Measurements from ENCODE around the gene FIZ1.

Gene FIZ1

GRCh38 chr19:55646889-55647731, 47.8 kb upstream of the FIZ1 start:
- Histone ChIP-seq H2BK120ac (ENCODE audit: low read depth, low read length) (no peak overlapping the region), H2BK15ac (ENCODE audit: low read depth, poor library complexity, severe bottlenecking) (peak overlapping the region; percentile 33), H2AK5ac (ENCODE audit: low read length, severe bottlenecking) (peak overlapping the region; percentile 60), H3K18ac (ENCODE audit: low read depth in 1 of 2, low read length in 2 of 2) (peak overlapping the region; percentile 54 to 63), H3K4me3 (ENCODE audit: insufficient read depth in 1 of 2, low read depth in 1 of 2, low read length in 2 of 2) (peak overlapping the region; percentile 83 to 88), H2BK12ac (ENCODE audit: low read length in 2 of 2) (peak overlapping the region in 1 of 2 experiments; percentile 29), H3K4me2 (ENCODE audit: low read length, poor library complexity, severe bottlenecking) (peak overlapping the region; percentile 76), H3K23ac (ENCODE audit: low read length in 2 of 2) (peak overlapping the region in 1 of 2 experiments; percentile 23), H3K14ac (ENCODE audit: low read length in 2 of 2) (peak overlapping the region in 1 of 2 experiments; percentile 61), H2AFZ (ENCODE audit: low read depth, low read length) (no peak overlapping the region), H4K91ac (ENCODE audit: low read length) (peak overlapping the region; percentile 55), H3K79me1 (replicated peaks; ENCODE audit: low read length, poor library complexity, severe bottlenecking) (peaks cover 41% of the 10 kb centered on the region), H3K9ac (ENCODE audit: low read length) (peak overlapping the region; percentile 87), H3K4ac (ENCODE audit: low read depth in 1 of 2, low read length in 2 of 2) (peak overlapping the region in 1 of 2 experiments; percentile 81), H3K9me3 (ENCODE audit: control insufficient read depth, low read length) (no peaks in the 10 kb centered on the region), H3K4me1 (ENCODE audit: control insufficient read depth, insufficient read depth, low read depth, low read length) (peaks cover 41% of the 10 kb centered on the region), H3K27me3 (ENCODE audit: control insufficient read depth in 1 of 2, insufficient read depth in 1 of 2, low read length in 2 of 2) (no peaks in the 10 kb centered on the region), H3K27ac (ENCODE audit: low read length, poor library complexity, severe bottlenecking) (peak overlapping the region; percentile 59), H4K8ac (ENCODE audit: low read length) (peak overlapping the region; percentile 90), H3K36me3 (ENCODE audit: control insufficient read depth in 1 of 2, insufficient read depth in 2 of 2, low read depth in 1 of 2, low read length in 2 of 2) (peaks cover 21 to 47% of the 10 kb centered on the region in 2 experiments), H2BK5ac (ENCODE audit: low read depth, low read length, poor library complexity, severe bottlenecking) (no peak overlapping the region)
- WGBS: 48% methylated on average over 8 of the region's 14 CpGs
- no peak for DNase-seq

- 93% methylated on average over 4 of the region's 5 CpGs for WGBS
- H3K4me2 ChIP-seq (ENCODE audit: low read length, poor library complexity, severe bottlenecking): no peak overlapping the region
- H3K14ac ChIP-seq (ENCODE audit: low read length in 2 of 2): no peak overlapping the region
- no peak overlapping the region for H3K4me3 ChIP-seq (ENCODE audit: insufficient read depth in 1 of 2, low read depth in 1 of 2, low read length in 2 of 2)
- no peak overlapping the region for H2BK15ac ChIP-seq (ENCODE audit: low read depth, poor library complexity, severe bottlenecking)
- H3K27me3 ChIP-seq (ENCODE audit: control insufficient read depth in 1 of 2, insufficient read depth in 1 of 2, low read length in 2 of 2): no peaks in the 10 kb centered on the region
- H3K4me1 ChIP-seq (ENCODE audit: control insufficient read depth, insufficient read depth, low read depth, low read length): peaks cover 42% of the 10 kb centered on the region
- no peak overlapping the region for H2BK120ac ChIP-seq (ENCODE audit: low read depth, low read length)
- no peak overlapping the region for H2AK5ac ChIP-seq (ENCODE audit: low read length, severe bottlenecking)
- no peak overlapping the region for H2BK5ac ChIP-seq (ENCODE audit: low read depth, low read length, poor library complexity, severe bottlenecking)
- no peak overlapping the region for H4K91ac ChIP-seq (ENCODE audit: low read length)
- no peak overlapping the region for H4K8ac ChIP-seq (ENCODE audit: low read length)
- H2AFZ ChIP-seq (ENCODE audit: low read depth, low read length): no peak overlapping the region
- peaks cover 30% of the 10 kb centered on the region for H3K79me1 ChIP-seq (replicated peaks; ENCODE audit: low read length, poor library complexity, severe bottlenecking)
- no peak for DNase-seq
- peak overlapping the region; percentile 94 for H3K9ac ChIP-seq (ENCODE audit: low read length)
- H3K36me3 ChIP-seq (ENCODE audit: control insufficient read depth in 1 of 2, insufficient read depth in 2 of 2, low read depth in 1 of 2, low read length in 2 of 2): peaks cover 17 to 31% of the 10 kb centered on the region in 2 experiments
- H2BK12ac ChIP-seq (ENCODE audit: low read length in 2 of 2): no peak overlapping the region
- no peak overlapping the region for H3K18ac ChIP-seq (ENCODE audit: low read depth in 1 of 2, low read length in 2 of 2)
- H3K27ac ChIP-seq (ENCODE audit: low read length, poor library complexity, severe bottlenecking): no peak overlapping the region
- H3K4ac ChIP-seq (ENCODE audit: low read depth in 1 of 2, low read length in 2 of 2): no peak overlapping the region
- H3K23ac ChIP-seq (ENCODE audit: low read length in 2 of 2): no peak overlapping the region
- H3K9me3 ChIP-seq (ENCODE audit: control insufficient read depth, low read length): no peaks in the 10 kb centered on the region
Measured at GRCh38 chr19:55645512-55645881, 46.2 kb upstream of the FIZ1 start.

- H3K18ac ChIP-seq (ENCODE audit: low read depth in 1 of 2, low read length in 2 of 2): no peak overlapping the region
- WGBS: 93% methylated on average over 28 of the region's 28 CpGs
- H2BK15ac ChIP-seq (ENCODE audit: low read depth, poor library complexity, severe bottlenecking): no peak overlapping the region
- no peak overlapping the region for H3K27ac ChIP-seq (ENCODE audit: low read length, poor library complexity, severe bottlenecking)
- H3K14ac ChIP-seq (ENCODE audit: low read length in 2 of 2): no peak overlapping the region
- no peak overlapping the region for H3K4ac ChIP-seq (ENCODE audit: low read depth in 1 of 2, low read length in 2 of 2)
- H3K79me1 ChIP-seq (replicated peaks; ENCODE audit: low read length, poor library complexity, severe bottlenecking): peaks cover 27% of the 10 kb centered on the region
- H3K9ac ChIP-seq (ENCODE audit: low read length): peak overlapping the region; percentile 94
- H4K91ac ChIP-seq (ENCODE audit: low read length): no peak overlapping the region
- H2BK5ac ChIP-seq (ENCODE audit: low read depth, low read length, poor library complexity, severe bottlenecking): no peak overlapping the region
- no peak overlapping the region for H3K23ac ChIP-seq (ENCODE audit: low read length in 2 of 2)
- H2AK5ac ChIP-seq (ENCODE audit: low read length, severe bottlenecking): no peak overlapping the region
- H4K8ac ChIP-seq (ENCODE audit: low read length): no peak overlapping the region
- H3K4me2 ChIP-seq (ENCODE audit: low read length, poor library complexity, severe bottlenecking): peak overlapping the region; percentile 89
- DNase-seq: no peak
- H3K36me3 ChIP-seq (ENCODE audit: control insufficient read depth in 1 of 2, insufficient read depth in 2 of 2, low read depth in 1 of 2, low read length in 2 of 2): peaks cover 17 to 30% of the 10 kb centered on the region in 2 experiments
- no peaks in the 10 kb centered on the region for H3K9me3 ChIP-seq (ENCODE audit: control insufficient read depth, low read length)
- H3K4me3 ChIP-seq (ENCODE audit: insufficient read depth in 1 of 2, low read depth in 1 of 2, low read length in 2 of 2): peak overlapping the region; percentile 28 to 94
- no peak overlapping the region for H2BK12ac ChIP-seq (ENCODE audit: low read length in 2 of 2)
- H3K4me1 ChIP-seq (ENCODE audit: control insufficient read depth, insufficient read depth, low read depth, low read length): peaks cover 45% of the 10 kb centered on the region
- H2AFZ ChIP-seq (ENCODE audit: low read depth, low read length): no peak overlapping the region
- H3K27me3 ChIP-seq (ENCODE audit: control insufficient read depth in 1 of 2, insufficient read depth in 1 of 2, low read length in 2 of 2): no peaks in the 10 kb centered on the region
- H2BK120ac ChIP-seq (ENCODE audit: low read depth, low read length): no peak overlapping the region
Measured at GRCh38 chr19:55644842-55645511, 45.7 kb upstream of the FIZ1 start.

- peak overlapping the region; percentile 6 for H2BK15ac ChIP-seq (ENCODE audit: low read depth, poor library complexity, severe bottlenecking)
- H2AFZ ChIP-seq (ENCODE audit: low read depth, low read length): no peak overlapping the region
- 54% methylated on average over 10 of the region's 12 CpGs for WGBS
- peaks cover 42% of the 10 kb centered on the region for H3K4me1 ChIP-seq (ENCODE audit: control insufficient read depth, insufficient read depth, low read depth, low read length)
- peak overlapping the region; percentile 89 for H3K4me2 ChIP-seq (ENCODE audit: low read length, poor library complexity, severe bottlenecking)
- H3K9ac ChIP-seq (ENCODE audit: low read length): peak overlapping the region; percentile 94
- no peaks in the 10 kb centered on the region for H3K9me3 ChIP-seq (ENCODE audit: control insufficient read depth, low read length)
- H3K14ac ChIP-seq (ENCODE audit: low read length in 2 of 2): peak overlapping the region in 1 of 2 experiments; percentile 26
- peak overlapping the region; percentile 33 for H3K27ac ChIP-seq (ENCODE audit: low read length, poor library complexity, severe bottlenecking)
- H4K8ac ChIP-seq (ENCODE audit: low read length): peak overlapping the region; percentile 4
- no peak overlapping the region for H2BK12ac ChIP-seq (ENCODE audit: low read length in 2 of 2)
- H3K23ac ChIP-seq (ENCODE audit: low read length in 2 of 2): no peak overlapping the region
- no peak overlapping the region for H3K18ac ChIP-seq (ENCODE audit: low read depth in 1 of 2, low read length in 2 of 2)
- peaks cover 17 to 25% of the 10 kb centered on the region in 2 experiments for H3K36me3 ChIP-seq (ENCODE audit: control insufficient read depth in 1 of 2, insufficient read depth in 2 of 2, low read depth in 1 of 2, low read length in 2 of 2)
- H2AK5ac ChIP-seq (ENCODE audit: low read length, severe bottlenecking): peak overlapping the region; percentile 38
- H4K91ac ChIP-seq (ENCODE audit: low read length): no peak overlapping the region
- H2BK120ac ChIP-seq (ENCODE audit: low read depth, low read length): no peak overlapping the region
- no peaks in the 10 kb centered on the region for H3K27me3 ChIP-seq (ENCODE audit: control insufficient read depth in 1 of 2, insufficient read depth in 1 of 2, low read length in 2 of 2)
- H3K79me1 ChIP-seq (replicated peaks; ENCODE audit: low read length, poor library complexity, severe bottlenecking): peaks cover 23% of the 10 kb centered on the region
- H3K4ac ChIP-seq (ENCODE audit: low read depth in 1 of 2, low read length in 2 of 2): peak overlapping the region in 1 of 2 experiments; percentile 19
- no peak for DNase-seq
- peak overlapping the region; percentile 82 to 94 for H3K4me3 ChIP-seq (ENCODE audit: insufficient read depth in 1 of 2, low read depth in 1 of 2, low read length in 2 of 2)
- H2BK5ac ChIP-seq (ENCODE audit: low read depth, low read length, poor library complexity, severe bottlenecking): no peak overlapping the region
Measured at GRCh38 chr19:55644191-55644833, 45.0 kb upstream of the FIZ1 start.
